Tibial nerve (tissue), 4 donors: ENCODE results near the gene ARSB.

Source experiments
- EP300 ChIP-seq, 2 donors: sonication (generic); formaldehyde crosslinking; IDR thresholded peaks; one replicate each; pipeline ENCODE4 v1.6.1; 2017; ENCODE audit warnings: antibody characterized with exemption in 2 of 2, mild to moderate bottlenecking in 1 of 2
- POLR2A ChIP-seq, 2 donors: fragments of 450-650 bp; IDR thresholded peaks; one replicate each; pipeline ENCODE4 v1.6.1; 2017; ENCODE audit warnings: antibody characterized with exemption in 2 of 2, mild to moderate bottlenecking in 2 of 2, moderate library complexity in 2 of 2
- TF ChIP-seq, protein P1 (sequence below), 5 experiments: fragments of 200-600 bp in 3 of 5; fragments of 450-650 bp in 2 of 5; sonication (generic) in 3 of 5; IDR thresholded peaks; one replicate each; pipeline ENCODE4 v1.5.1; 2016 to 2019; ENCODE audit warnings: antibody characterized with exemption in 5 of 5, mild to moderate bottlenecking in 3 of 5, moderate library complexity in 2 of 5

DNA sequence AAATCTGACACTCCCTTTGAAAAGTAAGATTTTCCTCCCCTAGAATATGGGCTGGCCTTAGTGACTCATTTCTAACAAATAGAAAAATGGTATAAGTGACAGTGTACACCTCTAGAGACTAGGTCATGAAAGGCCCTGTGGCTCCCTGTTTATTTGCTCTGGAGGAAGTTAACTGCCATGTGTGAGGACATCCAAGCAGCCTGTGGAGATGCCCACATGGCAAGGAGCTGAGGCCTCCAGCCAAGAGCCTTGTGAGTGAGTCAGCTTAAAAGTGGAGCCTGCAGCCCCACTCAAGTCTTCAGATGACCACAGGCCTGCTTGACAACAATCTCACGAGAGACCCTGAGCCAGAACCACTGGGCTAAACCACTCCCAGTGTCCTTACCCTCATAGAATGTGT lies 208.5 kb downstream of the ARSB start:
- TF ChIP-seq, protein P1, sequence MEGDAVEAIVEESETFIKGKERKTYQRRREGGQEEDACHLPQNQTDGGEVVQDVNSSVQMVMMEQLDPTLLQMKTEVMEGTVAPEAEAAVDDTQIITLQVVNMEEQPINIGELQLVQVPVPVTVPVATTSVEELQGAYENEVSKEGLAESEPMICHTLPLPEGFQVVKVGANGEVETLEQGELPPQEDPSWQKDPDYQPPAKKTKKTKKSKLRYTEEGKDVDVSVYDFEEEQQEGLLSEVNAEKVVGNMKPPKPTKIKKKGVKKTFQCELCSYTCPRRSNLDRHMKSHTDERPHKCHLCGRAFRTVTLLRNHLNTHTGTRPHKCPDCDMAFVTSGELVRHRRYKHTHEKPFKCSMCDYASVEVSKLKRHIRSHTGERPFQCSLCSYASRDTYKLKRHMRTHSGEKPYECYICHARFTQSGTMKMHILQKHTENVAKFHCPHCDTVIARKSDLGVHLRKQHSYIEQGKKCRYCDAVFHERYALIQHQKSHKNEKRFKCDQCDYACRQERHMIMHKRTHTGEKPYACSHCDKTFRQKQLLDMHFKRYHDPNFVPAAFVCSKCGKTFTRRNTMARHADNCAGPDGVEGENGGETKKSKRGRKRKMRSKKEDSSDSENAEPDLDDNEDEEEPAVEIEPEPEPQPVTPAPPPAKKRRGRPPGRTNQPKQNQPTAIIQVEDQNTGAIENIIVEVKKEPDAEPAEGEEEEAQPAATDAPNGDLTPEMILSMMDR (IDR thresholded peaks at IDR 0.05): no peak
- TF ChIP-seq POLR2A (IDR thresholded peaks at IDR 0.05) (no peak), EP300 (IDR thresholded peaks at IDR 0.05) (no peak)
